Keratinocyte (primary cell): ENCODE measurements around the gene BNC2.

Source experiments
- CTCF ChIP-seq, 3 experiments: IDR thresholded peaks in 1 of 3; conservative IDR thresholded peaks in 1 of 3; optimal IDR thresholded peaks in 1 of 3; 2 replicates in 2 of 3; 3 replicates in 1 of 3; pipeline versions ENCODE3 to v1.5.1; 2011; ENCODE audit warnings: low read length in 3 of 3, mild to moderate bottlenecking in 3 of 3, moderate library complexity in 2 of 3, control low read depth in 1 of 3, inconsistent platforms in 1 of 3; ENCODE audit not compliant: insufficient read depth in 2 of 3; ENCODE audit errors: extremely low read depth in 1 of 3
- EZH2 ChIP-seq: IDR thresholded peaks from one replicate; pipeline ENCODE4 v1.6.1; 2012; ENCODE audit warnings: inconsistent platforms, mild to moderate bottlenecking, low read length, moderate library complexity

- TF ChIP-seq CTCF (optimal IDR thresholded peaks at IDR 0.05 in 1 of 3, IDR thresholded peaks at IDR 0.05 in 1 of 3, conservative IDR thresholded peaks at IDR 0.05 in 1 of 3; ENCODE audit: extremely low read depth in 1 of 3, insufficient read depth in 2 of 3, low read length in 3 of 3) (no peak), EZH2 (no peak)
These were observed 459.7 kb downstream of the BNC2 start for GRCh38 chr9:16410601-16411280.
